ENCODE measurements around the gene RALY.

DNA sequence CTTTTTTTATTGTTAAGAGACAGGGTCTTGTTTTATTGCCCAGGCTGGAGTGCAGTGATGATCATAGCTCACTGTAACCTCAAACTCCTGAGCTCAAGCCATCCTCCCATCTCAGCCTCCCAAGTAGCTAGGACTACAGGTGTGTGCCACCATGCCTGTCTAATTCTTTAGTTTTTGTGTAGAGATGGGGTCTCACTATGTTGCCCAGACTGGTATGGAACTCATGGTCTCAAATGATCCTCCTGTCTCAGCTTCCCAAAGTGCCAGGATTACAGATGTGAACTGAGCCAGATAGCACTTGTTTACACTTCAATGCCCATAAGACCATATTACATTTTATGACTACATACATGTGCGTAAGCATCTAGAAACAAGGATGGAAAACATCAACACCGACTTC lies 100.2 kb downstream of the RALY start:
- TF ChIP-seq POLR2AphosphoS5 (IDR thresholded peaks at IDR 0.05; ENCODE audit: low read depth, low read length) (no peak), TAF1 (IDR thresholded peaks at IDR 0.05; ENCODE audit: low read depth, low read length) (no peak), PAX5 (IDR thresholded peaks at IDR 0.05; ENCODE audit: insufficient read depth, low read length, severe bottlenecking) (no peak), SPI1 (IDR thresholded peaks at IDR 0.05; ENCODE audit: low read depth, low read length) (no peak)

Data from GM12891 (cell line).